ENCODE data around the gene LRP3.

The LRP3 gene

GRCh38 chr19:33255781-33256180, 61.7 kb downstream of the LRP3 start:
- DNase-seq (ENCODE audit: low read depth): no peak

- no peak for DNase-seq (ENCODE audit: low read depth)
Observed at GRCh38 chr19:33256261-33256660, 62.1 kb downstream of the LRP3 start.

GRCh38 chr19:33257828-33258227, 63.7 kb downstream of the LRP3 start:
- DNase-seq (ENCODE audit: low read depth): no peak

Measured in iris pigment epithelial cell (primary cell).